GM19324 (cell line): ENCODE data around the gene ARPP19.
"Not testable (repeated sequence)": the region's sequence is repeated elsewhere in the genome, so short reads cannot be mapped to it uniquely, and the experiment has no call there.

ENCODE experiments used
- ATAC-seq: cut with Tn5 transposase; IDR thresholded peaks from one replicate; pipeline ENCODE4 v1.9.1; 2021; ENCODE audit warnings: mild to moderate bottlenecking, moderate library complexity; ENCODE audit not compliant: unreplicated experiment, low FRiP score

The ARPP19 gene

DNA sequence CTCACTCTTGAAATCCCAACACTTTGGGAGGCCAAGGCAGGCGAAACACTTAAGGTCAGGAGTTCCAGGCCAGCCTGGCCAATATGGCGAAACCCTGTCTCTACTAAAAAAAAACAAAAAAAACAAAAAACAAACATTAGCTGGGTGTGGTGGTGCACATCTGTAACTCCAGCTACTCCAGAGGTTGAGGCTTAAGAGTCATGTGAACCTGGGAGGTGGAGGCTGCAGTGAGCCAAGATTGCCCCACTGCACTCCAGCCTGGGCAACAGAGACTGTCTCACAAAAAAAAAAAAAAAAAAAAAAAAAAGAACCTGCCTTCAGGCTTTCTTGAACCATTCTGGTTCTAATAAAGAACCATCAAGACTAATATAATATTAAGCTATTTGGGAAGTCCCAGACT lies 16.5 kb downstream of the ARPP19 start:
- no peak for ATAC-seq

DNA sequence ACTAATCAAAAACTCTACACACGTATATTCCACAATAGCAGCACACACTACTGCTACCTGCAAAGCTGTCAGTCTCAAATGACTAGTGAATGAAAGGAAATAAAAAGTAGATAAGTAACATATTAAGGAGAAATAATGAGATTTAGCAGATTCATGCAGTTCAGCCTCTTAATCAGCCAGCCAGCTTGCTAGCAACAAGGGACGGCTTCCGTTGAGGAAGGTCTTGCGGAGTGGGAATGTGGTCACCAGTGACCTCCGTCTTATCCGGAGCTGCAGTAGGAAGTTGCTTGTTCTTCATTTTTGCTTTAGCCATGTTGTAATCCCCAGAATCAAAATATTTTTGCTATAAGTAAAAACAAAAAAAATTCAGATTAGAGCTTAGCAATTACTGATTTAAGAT lies 17.1 kb downstream of the ARPP19 start:
- ATAC-seq = no peak

DNA sequence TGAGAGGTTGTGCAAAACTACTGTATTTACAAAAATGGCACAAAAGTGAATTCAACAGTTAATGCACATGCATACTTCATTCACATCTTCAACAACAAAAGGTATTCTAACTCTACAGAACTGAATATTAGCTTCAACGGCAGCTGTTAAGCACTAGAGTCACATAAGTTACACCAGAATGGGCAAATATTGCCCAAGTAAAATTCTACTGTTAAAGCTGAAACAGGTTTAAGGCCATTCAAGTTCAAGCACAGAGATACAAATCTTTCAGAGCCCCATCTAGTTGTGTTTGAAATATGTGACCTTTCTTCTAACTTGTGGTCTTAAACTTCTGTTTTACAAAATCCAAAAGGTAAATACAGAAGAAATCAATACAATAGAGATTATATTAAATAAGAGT lies 17.6 kb downstream of the ARPP19 start:
- ATAC-seq = not testable (repeated sequence)

DNA sequence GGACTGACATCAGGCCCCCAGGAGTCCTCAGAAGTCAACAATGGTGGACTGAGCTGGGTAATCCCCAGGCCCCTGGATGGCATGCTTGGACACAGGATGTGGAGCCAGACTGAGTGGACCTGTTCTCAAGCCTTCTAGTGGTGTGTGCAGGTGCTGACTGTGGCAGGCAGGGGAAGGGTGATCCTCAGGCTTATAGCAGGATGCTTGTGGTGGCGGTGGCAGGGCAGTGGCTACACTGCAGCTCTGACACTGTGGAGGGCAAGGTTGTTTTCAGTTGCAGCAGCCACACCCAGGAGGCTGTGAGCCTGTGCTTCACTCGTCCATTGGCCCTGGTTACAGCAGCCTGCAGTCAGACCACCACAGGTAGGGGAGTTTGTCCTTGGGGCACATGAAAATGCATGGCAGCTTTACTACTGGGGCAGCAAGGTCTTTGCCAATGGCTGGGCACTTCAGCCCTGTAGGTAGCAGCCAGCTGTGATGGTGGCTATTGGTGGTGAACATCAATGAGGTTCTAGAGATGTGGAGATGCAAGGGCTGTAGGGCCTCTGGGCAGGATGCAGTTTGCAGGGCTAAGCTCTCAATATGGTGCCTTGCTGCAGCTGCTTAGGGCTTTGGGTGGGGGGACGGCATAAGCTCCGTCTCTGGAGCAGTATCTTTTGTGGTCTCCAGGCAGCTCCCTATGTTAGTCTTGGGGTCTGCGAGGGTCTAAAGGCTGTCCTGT lies 22.6 kb downstream of the ARPP19 start:
- ATAC-seq = no peak

DNA sequence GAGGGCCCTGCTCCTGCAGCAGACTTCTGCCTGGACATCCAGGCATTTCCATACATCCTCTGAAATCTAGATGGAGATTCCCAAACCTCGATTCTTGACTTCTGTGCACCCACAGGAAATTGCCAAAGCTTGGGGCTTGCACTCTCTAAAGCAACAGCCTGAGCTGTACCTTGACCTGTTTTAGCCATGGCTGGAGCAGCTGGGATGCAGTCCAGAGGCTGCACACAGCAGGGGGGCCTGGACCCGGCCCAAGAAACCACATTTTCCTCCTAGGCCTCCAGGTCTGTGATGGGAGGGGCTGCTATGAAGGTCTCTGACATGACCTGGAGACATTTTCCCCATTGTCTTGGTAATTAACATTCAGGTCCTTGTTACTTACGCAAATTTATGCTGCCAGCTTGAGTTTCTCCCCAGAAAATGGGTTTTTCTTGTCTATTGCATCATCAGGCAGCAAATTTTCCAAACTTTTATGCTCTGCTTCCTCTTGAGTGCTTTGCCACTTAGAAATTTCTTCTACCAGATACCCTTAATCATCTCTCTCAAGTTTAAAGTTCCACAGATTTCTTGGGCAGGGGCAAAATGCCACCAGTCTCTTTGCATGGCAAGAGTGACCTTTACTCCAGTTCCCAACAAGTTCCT lies 28.3 kb downstream of the ARPP19 start:
- ATAC-seq = no peak

DNA sequence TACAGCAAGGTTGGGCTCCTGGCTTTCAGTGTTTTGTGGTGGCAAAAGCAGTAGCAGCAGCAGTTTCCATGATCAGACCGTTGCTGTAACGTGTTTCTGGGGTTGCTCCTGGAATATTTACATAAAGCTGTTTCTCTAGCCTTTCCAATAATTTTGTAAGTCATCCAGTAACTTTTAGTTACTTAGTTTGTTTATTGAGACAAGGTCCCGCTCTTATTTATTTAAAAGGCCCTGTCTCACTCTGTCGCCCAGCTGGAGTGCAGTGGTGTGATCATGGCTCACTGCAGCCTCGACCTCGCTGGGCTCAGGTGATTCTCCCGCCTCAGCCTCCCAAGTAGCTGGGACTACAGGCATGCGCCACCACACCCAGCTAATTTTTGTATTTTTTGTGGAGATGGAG lies 31.4 kb downstream of the ARPP19 start:
- no peak for ATAC-seq

DNA sequence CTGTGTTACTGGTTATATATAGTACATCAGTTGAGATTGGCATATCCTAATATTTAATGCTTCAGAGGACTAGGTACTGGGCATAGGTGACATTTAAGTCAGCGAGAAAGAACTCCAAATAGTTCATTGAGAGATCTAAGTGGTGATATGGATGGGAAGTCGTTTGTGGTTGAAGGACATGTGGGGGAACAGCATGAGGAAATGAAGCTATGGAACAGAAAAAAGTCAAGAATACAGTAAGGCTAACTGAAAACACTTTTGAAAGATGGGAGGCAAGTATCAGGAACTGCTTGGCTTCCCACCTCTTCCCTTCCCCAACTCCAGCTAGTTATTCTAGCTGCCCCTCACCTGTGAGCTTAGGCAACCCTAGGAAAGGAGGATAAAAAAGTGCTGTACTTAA lies 36.4 kb downstream of the ARPP19 start:
- ATAC-seq = no peak

DNA sequence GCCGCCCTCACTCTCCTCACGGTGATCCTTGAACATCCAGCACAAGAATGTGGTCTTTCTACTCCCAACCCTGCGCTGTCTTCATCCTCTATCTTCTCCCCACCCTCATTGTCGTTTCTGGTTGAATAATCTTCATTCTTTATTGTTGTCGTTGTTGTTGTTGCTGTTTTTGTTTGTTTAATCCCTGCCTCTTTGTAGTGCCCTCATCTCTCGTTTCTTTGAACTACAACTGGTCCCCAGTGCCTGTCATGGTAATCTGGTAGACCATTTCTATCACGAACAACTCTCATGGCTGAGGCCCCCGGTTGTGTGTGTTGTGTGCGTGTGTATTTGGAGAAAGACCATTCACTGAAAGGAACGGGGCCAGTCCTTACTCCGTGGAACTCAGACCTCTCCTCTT lies 38.9 kb downstream of the ARPP19 start:
- ATAC-seq = no peak

DNA sequence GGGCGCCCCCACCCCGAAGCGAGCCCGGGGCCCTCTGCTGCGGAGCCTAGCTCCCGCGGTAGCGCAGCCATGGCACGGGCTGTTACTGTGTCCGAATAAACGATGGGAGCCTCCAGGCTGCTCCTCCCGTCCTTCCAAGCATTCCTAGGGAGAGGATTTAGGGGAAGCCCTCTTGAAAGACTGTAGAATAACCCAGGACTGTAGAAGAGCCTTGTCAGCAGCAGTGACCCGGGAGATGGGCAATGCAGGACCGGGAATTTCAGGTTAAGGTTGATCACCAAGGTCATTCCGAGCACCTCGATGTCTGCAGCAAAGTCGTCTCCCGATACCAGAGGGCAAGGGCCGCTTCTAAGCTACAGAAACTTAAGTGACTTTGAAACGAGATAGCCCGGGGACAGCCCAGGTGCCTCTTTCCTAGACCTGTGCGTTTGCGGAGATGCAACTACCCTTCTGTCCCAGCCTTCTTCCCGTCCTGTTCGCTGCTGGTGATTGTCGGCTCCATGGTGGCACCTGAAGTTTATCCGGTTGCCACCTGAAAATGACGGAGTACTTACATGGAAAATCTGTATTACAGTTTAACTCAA lies 39.4 kb downstream of the ARPP19 start:
- ATAC-seq = no peak

DNA sequence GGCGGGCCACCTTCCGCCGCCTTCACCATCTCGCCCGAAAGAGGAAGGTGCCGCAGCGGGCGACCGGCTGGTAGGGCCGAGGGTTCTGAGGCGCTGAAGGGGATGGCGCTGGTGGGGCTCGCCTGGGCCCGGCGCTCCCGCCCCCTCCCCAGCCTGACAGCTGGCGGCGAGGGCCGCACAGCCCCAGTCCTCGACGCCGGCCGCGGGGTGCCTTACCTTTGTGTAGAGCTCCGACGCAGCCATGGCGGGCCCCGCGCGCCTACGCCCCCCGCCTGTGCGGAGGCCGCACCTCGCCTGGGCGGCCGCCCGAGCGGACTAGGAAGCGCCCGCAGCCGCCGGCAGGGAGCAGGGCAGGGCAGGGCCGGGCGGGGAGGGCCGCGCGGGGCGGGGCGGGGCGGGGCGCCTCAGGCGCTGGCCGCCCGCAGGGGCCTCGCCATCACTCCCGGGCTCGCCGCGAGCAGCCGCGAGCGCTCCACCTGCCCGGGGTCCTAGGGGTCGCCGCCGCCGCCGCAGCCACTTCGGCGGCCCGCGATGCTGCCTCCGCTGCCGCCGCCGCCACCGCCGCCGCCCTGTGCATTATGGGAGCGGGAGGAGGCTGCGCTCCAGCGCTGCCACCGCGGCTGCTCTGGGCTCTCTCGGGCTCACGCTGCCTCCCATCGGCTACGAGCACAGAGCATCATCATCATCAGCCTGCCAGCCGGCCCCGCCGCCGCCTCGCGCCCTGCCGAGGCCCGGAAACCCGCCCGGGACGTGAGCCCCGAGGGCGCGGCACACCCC lies 40.1 kb downstream of the ARPP19 start, which contains the start of gene MYO5A:
Gene MYO5A (minus strand): TSS at position 317 of the 777 bp plus-strand sequence. CDS start 74 bp downstream, at position 243.
- peak; percentile 85 for ATAC-seq

DNA sequence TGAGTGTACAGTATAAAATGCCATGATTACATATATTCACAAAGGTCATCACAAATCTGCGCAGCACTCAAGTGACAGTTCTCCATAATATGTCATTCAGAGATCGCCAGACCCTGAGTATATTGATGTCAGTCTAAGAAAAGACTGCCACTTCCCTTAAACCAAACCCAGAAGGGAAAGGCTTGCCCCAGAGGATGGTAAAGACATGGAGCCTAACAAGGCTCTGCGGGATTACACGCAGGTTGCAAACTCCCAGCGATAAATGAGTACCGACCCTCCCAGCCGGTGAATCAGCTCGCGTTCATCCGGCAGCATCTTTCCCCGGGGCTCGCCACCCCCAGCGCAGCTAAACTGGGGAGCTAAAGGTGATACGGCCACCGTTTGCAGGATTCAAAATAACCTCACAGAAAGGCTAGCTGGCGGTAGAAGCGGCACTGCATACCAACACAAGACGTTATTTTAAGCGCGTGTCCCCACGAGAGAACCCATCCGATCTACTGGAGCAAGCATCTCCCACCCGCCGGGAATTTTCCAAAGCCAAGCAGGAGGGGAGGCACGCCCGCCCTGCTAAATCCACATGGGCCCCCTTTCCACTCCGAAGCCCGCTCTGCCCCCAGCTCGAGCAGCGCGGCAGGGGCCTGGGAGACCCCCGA lies 40.8 kb downstream of the ARPP19 start:
- no peak for ATAC-seq

DNA sequence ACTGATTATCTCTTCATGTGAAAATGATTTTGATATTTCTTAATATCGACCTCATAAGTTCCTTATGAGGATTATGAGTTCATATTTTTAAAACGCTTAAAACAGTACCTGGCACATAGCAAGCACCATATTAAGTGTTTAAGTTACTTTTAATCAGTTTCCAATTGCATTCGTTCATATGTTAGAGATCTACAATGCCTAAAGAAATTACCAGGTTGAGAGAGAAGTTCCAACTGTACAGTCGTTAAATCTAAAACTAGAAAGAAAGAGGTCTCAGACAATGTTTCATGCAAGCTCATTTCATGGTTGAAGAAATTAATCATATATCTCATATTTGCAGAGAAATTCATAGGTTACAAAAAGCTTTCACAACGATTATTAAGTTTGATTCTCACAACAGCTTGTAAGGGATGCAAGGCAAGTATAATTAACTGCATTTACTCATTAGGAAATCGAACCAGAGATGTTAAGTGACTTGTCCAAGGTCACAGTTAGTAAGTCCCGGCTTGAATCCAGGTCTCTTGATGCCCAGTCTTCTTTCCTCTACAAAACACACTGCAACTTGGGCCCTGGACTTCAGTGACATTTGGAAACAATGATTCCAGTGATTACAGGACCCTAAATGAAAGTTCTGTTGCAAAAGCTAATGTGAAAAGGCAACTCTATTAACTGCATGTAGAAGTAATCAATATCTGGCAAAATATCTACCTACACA lies 41.5 kb downstream of the ARPP19 start:
- ATAC-seq = no peak

DNA sequence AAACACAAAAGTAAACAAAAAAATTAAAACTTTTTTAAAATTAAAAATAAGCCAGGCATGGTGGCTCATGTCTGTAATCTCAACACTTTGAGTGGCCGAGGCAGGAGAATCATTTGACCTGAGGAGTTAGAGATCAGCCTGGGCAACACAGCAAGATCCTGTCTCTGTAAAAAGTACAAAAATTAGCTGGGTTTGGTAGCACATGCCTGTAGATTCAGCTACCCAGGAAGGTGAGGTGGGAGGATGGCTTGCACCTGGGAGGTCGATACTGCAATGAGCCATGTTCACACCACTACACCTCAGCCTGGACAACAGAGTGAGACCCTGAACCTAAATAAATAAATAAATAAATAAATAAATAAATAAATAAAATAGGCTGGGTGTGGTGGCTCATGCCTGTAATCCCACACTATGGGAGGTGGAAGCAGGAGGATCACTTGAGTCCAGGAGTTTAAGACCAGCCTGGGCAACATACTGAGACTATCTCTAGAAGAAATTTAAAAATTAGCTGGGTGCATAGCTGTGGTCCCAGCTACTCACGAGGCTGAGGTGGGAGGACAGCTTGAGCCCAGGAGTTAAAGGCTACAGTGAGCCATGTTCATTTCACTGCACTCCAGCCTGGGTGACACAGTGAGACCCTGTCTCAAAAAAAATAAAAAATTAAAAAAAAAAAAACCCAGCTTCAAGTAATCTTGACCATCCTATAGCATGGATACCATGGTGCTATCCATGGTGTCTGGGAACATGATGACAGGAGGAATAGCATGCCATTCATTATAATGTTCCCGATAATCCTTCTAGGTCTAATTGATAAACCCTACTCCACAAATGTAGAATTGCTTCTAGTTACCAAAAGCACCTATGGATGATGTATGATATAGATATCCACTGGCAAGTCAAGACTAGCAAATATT lies 44.4 kb downstream of the ARPP19 start:
- no peak for ATAC-seq

DNA sequence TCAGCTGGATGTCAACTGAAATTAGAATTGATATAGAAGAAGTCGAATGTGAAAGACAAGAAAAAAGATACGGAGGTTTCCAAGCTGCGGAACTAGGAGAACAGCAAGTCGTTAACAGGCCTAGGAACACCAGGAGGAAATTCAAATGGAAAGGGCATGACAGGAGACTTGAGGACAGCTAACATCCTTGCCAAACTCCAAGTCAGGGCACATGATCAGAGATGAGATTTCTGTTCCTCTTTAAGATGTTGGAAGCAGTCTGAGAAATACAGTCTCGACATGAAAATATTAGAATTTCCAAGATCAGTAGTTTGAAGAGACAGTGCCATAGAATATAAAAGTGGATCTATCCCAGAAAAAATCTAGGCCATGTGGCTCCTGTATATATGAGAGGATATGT lies 45.2 kb downstream of the ARPP19 start:
- no peak for ATAC-seq

DNA sequence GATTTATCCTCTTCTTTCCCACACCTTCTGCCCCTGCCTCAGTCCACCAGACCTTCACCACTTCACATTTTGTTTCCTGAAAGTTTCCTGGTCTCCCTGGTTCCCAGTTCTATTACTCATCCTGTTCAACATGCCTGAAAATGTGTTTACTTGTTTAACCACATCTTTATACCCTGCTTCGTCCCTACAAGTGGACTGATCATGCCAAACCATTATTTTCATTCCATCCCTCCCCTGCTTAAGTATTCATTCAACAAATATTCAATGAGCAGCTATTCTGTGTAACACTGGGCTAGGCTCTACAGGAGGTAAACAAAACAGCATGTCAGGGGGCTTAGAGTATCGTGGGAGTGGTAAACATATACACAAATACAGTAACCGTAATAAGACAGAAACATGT lies 45.6 kb downstream of the ARPP19 start:
- no peak for ATAC-seq

DNA sequence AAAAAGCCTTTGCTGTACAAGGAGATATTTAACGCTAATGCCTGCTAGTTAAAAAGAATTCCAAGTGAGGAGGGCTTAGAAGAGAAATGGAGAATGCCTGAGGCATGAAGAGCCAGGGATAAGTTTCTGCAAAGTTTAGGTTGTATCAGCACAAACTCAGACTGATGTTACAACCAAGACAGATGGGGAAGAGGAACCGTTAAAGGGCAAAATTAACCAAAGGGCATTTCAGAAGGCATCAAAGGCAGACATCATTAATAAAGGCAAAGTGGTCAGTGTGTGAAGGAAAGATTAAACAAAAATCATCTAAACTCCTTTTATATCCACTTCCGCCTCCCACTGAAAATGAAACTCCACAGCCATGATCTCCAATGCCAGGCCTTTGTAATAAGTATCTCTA lies 47.1 kb downstream of the ARPP19 start:
- ATAC-seq = no peak

DNA sequence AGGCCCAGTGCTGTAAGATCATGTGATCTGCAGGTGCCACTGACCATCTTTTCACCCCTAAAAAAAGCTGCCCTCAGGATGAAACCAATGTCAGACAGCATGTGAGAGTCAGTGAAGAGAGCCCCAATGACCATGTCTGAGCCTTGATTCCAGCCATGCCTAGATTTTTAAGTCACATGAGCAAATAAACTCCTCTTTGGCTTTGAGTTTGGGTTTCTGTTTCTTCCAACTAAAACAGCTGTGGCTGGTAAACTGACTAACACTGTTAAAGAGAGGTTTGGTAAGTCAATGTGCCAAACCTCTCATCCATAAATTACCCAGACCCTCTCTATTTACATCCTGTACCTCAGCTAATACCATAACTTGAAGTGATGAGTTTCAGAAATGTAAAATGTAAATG lies 48.4 kb downstream of the ARPP19 start:
- ATAC-seq = no peak

DNA sequence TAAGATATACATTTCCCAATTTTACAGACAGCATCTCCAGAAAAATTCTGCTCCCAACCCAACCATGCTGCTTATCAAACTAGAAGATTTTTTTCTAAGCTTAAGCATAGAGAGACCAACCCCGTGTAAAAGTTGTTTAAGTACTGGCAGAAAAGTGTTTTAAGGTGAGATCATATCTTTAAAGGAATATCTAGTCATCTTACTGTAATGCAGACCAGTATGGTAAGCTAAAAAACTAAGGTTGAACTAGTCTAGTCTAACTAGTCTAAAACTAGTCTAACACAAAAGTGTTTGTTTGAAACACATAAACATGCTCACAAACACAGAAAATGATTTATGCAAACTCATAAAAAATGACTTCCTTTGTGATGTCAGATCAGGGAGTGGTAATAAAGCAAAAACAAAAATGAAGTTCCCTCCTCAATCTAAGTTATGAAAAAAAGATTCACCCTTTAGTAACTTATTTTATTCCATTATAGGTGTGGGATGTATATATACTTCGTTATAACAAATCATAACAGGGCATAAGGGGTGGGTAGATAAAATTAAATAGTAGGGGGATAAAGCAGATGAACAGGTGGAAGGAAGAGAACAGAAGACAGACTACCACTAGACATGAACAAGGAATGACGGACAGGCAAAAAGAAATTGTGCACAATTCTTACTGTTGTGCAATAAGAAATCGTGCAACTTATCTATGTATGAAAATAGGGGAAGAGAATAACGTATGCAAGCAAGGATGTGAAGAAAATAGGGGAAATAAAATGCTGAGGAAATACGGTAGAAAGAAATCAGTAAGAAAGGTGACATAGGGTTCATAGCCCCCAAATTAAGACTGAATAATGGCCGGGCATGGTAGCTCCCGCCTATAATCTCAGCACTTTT lies 50.1 kb downstream of the ARPP19 start:
- no peak for ATAC-seq
